Astrocyte of the hippocampus (primary cell): Measurements from ENCODE around the gene HCN4.

ENCODE experiments used
- DNase-seq: peaks from one replicate; pipeline ENCODE4 v3.0.0; 2011; ENCODE audit warnings: low read depth, low spot score

The HCN4 gene

DNA sequence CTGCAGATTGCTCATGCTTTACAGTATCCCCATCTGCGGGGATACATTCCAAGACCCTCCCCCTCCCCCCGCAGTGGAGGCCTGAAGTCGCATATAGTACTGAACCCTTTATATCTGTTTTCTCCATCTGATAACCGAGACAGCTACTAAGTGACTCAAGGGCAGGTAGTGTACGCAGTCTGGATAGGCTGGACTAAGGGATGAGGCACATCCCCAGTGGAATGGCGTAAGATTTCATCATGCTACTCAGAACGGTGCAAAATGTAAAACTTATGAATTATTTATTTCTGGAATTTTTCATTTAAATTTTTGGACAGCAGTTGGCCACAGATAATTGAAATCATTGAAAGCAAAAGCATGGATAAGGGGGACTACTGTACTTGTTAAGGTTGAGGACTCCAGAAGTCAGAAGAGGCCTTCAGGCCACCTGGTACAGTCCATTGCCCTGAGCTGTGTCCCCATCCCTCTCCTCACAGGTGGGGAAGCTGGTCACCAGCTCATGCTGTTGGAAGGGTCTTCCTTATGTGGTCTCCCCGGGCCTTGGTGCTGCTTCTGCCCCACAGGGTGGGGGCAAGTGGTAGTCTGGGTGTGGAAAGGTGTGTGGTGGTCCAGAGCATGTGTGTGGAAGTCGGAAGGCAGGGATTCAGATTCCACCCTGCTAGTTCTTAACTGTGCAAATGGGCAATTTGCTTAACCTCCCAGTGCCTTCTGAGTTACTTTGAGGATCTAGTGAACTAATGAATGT, 72.0 kb downstream of the HCN4 start:
- DNase-seq = no peak

DNA sequence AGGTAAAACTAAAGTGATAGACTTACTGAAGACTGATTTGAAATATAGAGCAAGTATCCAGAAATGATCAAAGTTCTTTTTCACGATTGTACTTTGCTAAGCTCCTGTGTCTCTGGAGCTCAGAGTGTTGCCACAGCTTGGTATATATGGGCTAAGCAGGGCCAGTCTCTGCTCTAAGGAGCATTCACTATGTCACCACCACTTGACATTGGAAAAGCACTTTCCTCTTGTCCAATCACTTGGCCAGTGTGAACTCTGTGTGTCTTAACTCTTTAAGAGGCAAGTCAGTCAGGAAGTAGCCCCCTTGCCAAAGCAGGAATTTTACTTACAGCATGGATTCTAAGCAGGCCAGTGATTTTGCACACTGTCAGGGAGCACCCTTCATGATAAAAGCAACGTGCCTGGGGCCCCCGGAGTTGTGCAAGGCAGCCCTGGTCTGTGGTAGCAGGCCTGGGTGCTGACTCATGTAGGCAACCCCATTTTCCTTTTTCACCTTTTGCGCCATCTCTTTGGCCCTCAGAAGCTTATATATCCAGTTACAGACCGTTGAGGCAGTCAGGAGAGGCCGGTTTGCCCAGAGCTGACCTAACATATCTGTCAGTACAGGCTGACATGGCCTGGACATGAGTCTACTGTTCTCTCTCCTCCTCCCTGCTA, 73.0 kb downstream of the HCN4 start:
- no peak for DNase-seq

DNA sequence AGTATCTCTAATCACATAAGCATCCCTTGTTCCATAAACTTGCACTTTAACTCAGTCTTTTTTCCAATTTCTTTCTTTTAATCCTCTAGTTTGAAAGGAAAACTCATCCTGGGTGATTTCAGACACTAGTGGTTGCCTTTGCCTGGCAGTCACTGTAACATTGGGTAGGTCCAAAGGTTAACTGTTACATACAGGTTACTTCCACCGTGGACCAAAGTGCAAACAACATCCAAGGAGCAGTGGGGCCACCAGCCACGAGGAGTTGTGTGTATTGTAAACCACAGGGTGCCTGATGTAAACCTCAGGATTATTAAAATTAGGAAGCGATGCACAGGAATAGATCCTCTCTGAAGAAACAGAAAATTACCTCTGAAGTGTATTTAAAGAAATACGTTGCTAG, 75.0 kb downstream of the HCN4 start:
- no peak for DNase-seq

DNA sequence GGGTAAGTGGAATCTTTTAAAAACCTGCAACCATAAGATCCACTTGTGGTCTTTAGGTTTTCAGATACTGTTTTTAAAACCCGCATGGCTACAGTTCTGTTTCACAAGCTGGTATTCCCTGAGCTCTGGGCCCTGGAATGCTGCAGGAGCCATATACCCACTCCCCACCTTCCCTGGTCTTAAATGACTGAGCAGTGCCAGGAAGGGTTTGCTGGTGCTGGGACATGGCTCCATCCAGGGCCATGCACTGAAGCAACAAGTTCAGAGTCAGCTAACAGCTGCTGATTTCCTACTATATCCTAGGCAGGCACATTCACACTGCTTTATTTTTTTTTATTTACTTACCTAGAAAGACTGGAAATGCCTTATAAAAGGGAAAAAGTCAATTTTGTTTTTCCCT, 77.3 kb downstream of the HCN4 start:
- DNase-seq = no peak

DNA sequence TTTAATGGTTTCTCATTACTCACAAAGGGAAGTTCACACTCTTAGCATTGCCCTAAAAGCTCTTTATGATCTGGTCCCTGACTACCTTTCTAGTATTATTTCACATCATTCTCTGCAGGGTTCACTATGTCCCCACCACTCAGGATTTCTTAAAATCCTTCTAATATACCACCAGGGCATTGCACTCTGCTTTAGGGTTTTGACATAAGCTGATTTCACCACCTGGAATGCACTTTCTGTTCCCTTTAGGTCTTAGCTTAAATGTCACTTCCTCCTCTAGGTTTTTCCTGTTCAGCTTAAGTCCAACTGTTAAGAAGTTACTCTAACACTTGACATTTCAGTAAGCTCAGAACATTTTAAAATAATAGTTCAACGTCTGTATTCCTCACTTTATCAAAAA, 81.7 kb downstream of the HCN4 start:
- no peak for DNase-seq

DNA sequence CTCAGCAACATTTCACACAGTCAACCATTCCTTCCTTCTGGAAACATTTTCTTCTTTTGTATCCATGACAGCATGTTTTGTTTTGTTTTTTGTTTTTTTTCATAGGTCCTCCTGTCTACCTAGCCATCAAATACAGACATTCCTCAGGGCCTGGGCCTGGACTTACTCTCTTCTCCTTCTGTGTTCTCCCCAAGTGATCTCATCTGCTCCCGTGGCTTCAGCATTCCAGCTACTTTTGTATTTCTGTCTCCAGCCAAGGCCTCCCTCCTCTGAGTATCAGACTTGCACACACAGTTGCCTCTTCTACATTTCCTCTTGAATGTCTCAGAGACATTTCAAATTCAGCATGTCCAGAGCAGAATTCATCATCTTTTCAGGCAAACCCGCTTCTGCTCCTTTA, 82.4 kb downstream of the HCN4 start:
- DNase-seq = peak; percentile 72

DNA sequence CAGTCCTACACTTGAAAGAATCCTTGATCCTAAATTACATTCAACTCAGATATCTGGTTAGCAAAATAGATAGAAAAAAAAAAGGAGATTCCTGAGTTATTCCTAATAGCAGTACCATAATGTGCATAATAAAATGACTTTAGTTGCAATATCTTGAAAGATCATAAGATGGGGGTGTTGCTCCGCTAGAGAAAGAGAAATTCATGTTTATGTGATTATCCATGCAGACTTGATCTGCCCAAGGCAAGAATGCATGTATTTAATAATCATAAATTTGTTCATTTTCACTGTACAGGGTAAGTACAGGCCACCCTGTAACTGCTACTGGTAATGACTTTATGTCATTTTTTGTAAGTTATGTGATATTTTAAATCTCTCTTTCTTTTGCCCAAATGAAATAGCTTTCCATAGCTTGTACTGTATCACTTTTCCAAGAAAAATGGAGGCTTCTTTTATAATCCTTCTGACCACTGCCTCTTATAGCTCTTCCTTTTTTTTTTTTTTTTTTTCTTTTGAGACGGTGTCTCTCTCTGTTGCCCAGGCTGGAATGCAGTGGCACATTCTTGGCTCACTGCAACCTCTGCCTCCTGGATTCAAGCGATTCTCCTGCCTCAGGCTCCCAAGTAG, 84.6 kb downstream of the HCN4 start:
- DNase-seq = peak; percentile 39

DNA sequence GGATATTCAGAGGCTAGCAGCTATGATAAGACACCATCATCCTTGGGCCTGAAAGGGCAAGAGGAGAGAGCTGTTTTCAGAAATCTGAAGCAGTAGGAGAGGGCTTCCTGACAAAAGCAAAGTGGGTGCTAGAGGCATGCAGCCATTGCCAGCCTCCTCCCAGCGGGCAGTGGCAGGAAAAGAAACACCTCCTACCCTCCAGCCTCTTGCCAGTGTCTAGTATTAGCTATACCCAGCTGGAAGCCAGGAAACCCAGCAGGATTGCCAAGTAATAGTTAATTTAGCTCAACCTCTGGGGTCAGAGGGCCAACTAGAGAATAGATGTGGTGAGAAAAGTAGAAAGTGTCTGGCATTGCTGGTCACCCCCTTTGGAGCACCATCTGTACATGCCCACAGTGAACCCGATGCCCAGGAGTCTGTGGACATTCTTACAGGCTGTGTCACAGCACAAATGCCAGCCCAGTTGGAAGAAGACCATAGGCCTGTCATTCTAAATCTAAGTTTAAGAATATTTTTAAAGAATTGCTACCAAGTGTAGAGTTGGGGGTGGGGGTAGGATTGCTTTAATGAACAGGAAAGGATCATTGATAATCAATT, 85.3 kb downstream of the HCN4 start:
- DNase-seq = peak; percentile 59

DNA sequence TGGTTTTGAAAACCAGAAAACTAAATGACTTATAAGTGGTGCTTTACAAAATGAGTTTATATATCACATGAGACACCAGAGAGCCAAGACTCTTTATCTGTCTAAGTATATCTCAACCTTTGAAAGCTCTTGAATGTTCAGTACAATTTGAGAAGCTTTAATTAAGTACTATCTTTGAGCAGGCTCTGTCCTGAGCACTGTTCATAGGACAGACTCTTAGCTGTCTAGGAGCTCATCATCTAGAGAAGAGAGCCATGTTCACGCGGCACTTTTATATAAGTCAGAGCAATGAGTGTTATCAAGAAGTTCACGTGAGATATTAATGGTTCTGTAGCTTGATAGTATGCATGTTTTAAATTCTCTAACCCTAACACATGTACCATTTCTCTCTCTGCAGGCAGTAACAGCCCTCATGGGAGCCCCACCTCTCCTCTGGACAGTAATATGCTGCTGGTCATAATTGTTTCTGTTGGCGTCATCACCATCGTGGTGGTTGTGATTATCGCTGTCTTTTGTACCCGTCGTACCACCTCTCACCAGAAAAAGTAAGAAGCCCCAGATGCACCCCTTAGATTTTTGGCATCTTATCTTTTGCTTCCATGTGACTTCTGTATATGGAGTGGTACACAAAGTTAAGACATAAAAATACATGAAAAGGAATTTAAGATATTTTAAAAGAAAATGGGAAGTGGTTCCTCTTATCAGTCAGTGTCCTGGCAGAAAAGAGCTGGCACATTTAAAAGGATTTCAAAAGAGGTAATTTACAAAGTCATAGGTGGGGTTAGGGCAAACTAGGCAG, 86.0 kb downstream of the HCN4 start:
- no peak for DNase-seq

DNA sequence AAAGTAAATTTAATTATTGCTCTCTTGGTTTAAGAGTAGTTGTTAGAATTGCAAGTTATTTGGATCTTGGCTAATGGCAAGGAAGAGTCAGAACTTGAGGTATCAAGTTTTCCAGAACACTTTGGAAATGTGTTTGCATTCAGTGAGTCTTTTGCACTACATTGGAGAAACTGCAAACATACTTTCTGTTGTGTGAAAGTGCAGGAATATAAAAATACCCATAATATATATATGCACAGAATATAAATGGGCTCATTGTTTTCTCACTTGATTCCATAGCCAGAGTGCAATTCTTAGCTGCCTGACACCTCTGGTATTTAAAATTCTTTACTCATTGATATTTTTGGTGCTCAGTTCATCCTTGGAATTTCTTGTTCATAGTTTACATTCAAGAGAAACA, 92.9 kb downstream of the HCN4 start:
- no peak for DNase-seq

DNA sequence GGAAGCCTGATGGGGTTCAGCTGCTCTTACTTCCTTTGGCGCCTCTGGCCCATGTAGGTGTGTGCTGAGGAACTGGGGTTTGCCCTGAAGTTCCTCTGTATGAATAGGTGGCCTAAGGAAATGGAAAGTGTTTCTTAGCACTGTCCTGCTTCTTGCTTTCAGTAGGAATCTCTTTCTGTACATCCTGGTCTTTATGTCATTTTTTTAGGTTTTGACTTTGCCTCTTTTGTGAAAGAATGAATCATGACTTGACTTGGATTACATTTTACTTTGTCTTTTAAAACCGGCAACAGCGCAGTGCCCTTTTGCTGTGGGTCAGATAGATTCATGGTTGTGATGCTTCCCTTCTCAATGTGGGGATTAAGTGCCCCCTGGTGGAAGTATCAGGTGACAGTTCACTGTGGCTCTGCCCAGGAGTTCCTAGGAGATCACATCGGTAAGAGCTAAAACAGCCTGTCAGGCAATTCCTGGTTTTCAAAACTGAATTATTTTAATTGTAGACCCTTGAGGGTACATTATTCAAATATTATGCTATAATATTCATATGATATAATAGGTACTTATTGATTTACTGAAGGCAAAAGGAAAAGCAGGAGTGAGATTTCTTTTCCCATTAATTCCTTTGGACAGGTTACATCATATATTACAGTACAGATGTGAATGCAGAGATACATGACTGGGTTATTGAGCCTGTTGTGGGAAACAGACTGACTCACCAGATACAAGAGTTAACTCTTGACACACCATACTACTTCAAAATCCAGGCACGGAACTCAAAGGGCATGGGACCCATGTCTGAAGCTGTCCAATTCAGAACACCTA, 95.4 kb downstream of the HCN4 start:
- DNase-seq = peak; percentile 76

DNA sequence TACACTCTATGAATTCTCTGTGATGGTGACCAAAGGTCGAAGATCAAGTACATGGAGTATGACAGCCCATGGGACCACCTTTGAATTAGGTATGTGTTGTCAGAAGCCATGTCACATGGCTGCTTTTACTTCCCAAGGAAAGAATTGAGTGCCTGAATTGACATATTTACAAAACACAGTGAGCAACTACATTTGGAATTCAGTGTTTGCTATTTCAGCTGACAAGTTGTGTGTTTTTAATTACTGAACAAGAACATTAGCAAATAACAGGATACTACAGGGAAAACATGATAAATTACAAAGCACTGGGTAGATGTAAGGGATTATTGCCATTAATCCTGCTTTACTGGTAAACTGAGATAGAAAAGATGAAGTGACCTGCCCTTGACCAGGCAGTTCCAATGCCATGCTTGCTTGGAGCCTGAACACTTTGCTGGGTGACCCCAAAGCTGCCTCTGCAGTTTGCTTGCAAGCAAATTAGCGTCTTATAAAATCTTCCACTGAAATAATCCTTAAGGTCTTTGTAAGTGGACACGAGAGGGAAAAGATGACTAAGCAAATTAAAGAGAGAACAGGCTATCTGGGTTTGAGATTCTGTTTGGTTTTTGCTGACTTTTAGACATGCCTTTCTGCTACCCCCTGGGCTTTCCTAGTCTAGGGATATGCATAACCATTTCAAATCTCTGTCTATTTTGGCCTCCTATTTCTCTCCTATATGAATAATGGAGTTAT, 98.2 kb downstream of the HCN4 start:
- DNase-seq = no peak
